ENCODE data around the gene SOX10.

DNA sequence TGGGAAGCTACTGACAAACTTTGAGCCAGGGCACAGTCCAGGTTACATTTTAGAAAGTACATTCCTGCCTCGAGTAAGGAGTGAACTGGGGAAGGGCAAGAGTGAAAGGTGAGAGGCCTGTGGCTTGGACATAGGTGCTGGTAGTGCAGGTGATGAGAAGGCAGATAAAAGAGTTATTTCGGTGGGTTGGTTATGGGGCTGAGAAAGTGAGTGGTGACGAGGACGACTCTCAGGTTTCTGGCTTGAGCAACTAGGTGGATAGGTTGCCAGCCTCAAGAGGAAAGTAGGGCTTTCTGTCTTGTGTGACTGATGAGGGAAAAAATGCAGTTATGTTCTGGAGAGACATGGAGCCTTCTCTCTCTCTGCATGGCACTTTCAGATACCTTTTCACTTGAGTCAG is 27.1 kb downstream of the SOX10 start:
- TF ChIP-seq CTCF (IDR thresholded peaks at IDR 0.05) (no peak), POLR2A (IDR thresholded peaks at IDR 0.05) (no peak)

All from tibial nerve (tissue), 3 donors.